ENCODE measurements around the gene RNF20.
A peak's percentile ranks its signal among the peaks of the same experiment; 100 is the strongest.

RNF20 gene

DNA sequence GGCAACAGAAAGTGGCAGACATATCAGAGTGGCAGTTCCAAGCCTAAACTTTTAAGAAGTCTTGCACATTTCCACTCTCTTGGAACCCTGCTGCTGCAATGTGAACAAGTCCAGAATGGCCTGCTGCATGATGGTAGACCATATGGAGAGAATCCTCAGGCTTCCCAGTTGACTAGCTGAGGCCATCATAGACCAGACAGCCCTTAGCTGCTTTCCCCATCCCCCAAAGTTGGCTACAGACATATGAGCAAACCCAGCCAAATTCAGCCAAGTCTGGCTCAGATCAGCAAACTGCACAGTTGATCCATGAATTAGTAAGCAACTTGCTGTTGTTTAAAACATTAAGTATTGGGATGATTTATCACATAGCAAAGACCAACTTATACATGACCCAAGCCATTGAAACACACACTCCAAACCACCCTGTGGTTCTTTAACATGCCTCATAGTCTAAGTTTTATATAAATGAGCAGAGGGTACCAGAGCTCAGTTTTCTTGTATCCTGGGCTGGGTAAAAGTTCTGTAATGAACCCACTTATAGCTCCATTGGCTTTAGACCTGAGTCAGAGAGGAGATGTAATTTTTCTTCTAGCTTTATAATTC, 41.2 kb downstream of the RNF20 start:
- Histone ChIP-seq H3K9me3 (no peaks in the 10 kb centered on the region), H3K36me3 (no peaks in the 10 kb centered on the region), H3K4me1 (no peaks in the 10 kb centered on the region), H3K27me3 (no peaks in the 10 kb centered on the region), H3K4me3 (ENCODE audit: low read depth, low read length) (no peak overlapping the region)
- TF ChIP-seq, protein P1, sequence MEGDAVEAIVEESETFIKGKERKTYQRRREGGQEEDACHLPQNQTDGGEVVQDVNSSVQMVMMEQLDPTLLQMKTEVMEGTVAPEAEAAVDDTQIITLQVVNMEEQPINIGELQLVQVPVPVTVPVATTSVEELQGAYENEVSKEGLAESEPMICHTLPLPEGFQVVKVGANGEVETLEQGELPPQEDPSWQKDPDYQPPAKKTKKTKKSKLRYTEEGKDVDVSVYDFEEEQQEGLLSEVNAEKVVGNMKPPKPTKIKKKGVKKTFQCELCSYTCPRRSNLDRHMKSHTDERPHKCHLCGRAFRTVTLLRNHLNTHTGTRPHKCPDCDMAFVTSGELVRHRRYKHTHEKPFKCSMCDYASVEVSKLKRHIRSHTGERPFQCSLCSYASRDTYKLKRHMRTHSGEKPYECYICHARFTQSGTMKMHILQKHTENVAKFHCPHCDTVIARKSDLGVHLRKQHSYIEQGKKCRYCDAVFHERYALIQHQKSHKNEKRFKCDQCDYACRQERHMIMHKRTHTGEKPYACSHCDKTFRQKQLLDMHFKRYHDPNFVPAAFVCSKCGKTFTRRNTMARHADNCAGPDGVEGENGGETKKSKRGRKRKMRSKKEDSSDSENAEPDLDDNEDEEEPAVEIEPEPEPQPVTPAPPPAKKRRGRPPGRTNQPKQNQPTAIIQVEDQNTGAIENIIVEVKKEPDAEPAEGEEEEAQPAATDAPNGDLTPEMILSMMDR (IDR thresholded peaks at IDR 0.05; ENCODE audit: low read depth, low read length) = no peak
- no peak for DNase-seq

DNA sequence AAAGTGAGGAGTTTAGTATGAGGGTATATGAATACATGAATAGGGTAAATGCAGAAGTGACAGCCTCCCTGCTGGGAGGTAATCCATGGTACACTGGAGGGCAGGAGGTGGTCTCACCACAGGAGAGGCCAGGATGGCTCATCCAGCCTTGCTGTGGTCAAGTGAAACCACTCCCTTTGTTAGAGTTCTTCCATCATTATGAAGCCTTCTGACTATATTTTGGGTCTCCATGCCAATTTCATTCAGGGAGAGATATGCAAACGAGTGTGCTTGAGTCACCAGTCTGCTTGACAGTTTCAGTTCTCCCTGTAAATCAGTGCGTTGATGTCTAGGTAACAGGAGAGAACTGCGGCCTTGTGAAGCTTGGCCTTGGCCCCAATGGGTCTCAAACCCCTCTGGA, 44.7 kb downstream of the RNF20 start:
- Histone ChIP-seq H3K36me3 (no peaks in the 10 kb centered on the region), H3K4me1 (no peaks in the 10 kb centered on the region), H3K9me3 (no peaks in the 10 kb centered on the region), H3K27me3 (no peaks in the 10 kb centered on the region), H3K4me3 (ENCODE audit: low read depth, low read length) (no peak overlapping the region)
- TF ChIP-seq, protein P1 (IDR thresholded peaks at IDR 0.05; ENCODE audit: low read depth, low read length) = no peak
- no peak for DNase-seq

DNA sequence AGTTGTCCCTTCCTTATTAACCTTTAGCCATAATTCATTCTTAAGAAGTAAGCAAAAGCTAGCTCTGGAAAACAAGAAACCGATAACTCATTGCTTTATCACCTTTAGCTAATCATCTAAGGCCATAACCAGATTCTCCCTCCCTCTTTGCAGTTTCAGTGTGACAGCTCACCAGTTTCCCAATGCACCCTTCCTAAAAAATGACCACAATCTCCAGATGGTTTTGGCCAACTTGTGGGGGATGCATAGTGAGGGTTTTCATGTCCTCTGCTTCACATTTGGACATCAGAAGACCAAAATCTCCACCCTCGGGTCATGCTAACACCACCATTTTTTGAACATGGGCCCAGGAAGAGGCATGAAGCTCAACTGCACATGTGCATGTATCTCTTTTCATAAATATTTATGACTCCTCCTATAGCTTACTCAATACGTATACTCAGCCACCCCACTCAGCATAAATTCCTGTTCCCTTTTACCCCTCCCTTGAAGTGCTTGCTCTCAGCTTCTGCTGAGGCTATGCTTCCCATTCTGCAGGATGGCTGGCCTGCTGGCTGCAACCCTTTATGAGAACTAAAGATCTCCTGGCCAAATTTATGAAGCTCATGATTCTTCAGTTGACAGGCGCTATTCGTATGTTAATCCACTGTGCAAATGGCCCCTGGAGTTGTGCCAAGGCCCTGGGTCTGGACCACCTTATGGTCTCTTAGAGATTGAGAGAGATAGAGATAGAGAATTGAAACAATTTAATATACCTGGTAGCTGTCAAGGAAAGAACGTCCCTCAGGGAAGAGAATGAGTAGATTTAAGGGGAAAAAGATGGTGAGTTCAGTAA, 46.3 kb downstream of the RNF20 start:
- H3K9me3 ChIP-seq = no peaks in the 10 kb centered on the region
- TF ChIP-seq, protein P1 (IDR thresholded peaks at IDR 0.05; ENCODE audit: low read depth, low read length) = no peak
- no peak overlapping the region for H3K4me3 ChIP-seq (ENCODE audit: low read depth, low read length)
- no peaks in the 10 kb centered on the region for H3K27me3 ChIP-seq
- DNase-seq = peak; percentile 40
- H3K4me1 ChIP-seq = no peaks in the 10 kb centered on the region
- no peaks in the 10 kb centered on the region for H3K36me3 ChIP-seq

GRCh38 chr9:101582553-101582952, 48.9 kb downstream of the RNF20 start:
- H3K4me1 ChIP-seq = no peaks in the 10 kb centered on the region
- no peak for DNase-seq
- H3K4me3 ChIP-seq (ENCODE audit: low read depth, low read length) = no peak overlapping the region
- TF ChIP-seq, protein P1 (IDR thresholded peaks at IDR 0.05; ENCODE audit: low read depth, low read length) = no peak
- H3K9me3 ChIP-seq = no peaks in the 10 kb centered on the region
- no peaks in the 10 kb centered on the region for H3K36me3 ChIP-seq
- peaks cover 4% of the 10 kb centered on the region; the same call in 1 of the 2 replicates for H3K27me3 ChIP-seq

DNA sequence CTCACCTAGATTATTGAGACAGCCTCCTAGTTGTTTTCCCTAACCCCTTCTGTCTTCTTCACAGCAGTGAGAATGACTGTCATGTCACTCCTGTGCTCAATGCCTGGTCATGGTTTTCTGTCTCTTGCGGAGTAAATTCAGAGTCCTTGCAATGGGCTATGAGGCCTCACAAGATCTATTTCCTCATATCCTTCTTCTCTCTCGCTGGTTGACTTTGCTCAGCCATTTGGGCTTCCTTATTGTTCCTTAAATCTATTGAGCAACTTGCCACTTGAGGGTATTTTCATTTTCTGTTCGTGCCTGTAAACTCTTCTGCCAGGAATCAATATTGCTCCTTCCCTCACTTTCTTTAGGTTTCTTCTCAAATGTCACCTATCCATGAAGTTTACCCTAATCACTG, 52.1 kb downstream of the RNF20 start:
- DNase-seq = no peak
- no peaks in the 10 kb centered on the region for H3K9me3 ChIP-seq
- peaks cover 4% of the 10 kb centered on the region; the same call in 1 of the 2 replicates for H3K27me3 ChIP-seq
- TF ChIP-seq, protein P1 (IDR thresholded peaks at IDR 0.05; ENCODE audit: low read depth, low read length) = no peak
- no peaks in the 10 kb centered on the region for H3K4me1 ChIP-seq
- no peak overlapping the region for H3K4me3 ChIP-seq (ENCODE audit: low read depth, low read length)
- no peaks in the 10 kb centered on the region for H3K36me3 ChIP-seq

DNA sequence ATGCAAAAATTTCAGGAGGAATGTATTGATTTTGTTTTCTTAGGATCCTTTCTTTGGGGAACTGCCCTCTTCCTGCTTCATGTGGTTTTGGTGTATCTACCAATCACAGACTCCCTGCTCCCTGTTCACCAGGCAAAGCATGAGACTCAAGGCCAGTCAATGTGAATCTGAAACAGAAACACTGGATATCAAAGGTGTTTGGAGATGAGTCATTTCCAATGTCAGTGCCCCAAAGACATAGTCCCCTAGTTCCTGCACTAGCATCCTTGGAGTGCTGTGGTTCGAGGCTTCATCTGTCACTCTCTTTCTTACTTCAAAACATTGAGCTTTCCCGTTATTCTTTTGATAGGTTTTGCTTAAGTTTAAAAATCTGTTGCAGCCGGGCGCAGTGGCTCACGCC, 53.0 kb downstream of the RNF20 start:
- DNase-seq = no peak
- TF ChIP-seq, protein P1 (IDR thresholded peaks at IDR 0.05; ENCODE audit: low read depth, low read length) = no peak
- Histone ChIP-seq H3K4me3 (ENCODE audit: low read depth, low read length) (no peak overlapping the region), H3K4me1 (no peaks in the 10 kb centered on the region), H3K27me3 (peaks cover 4% of the 10 kb centered on the region; the same call in 1 of the 2 replicates), H3K9me3 (no peaks in the 10 kb centered on the region), H3K36me3 (no peaks in the 10 kb centered on the region)
